C4-2B (cell line): Measurements from ENCODE around the gene RIC8B.

Experiments used
- H3K27ac ChIP-seq: fragments of 450-650 bp; 2 replicates; pipeline ENCODE4 v1.5.1; 2017
- ZFX ChIP-seq: fragments of 450-650 bp; IDR thresholded peaks from 2 replicates; pipeline ENCODE4 v1.6.1; 2017
- TF ChIP-seq, protein P1 (sequence below): fragments of 450-650 bp; conservative IDR thresholded peaks from 2 replicates; pipeline ENCODE4 v1.5.1; 2017; ENCODE audit warnings: mild to moderate bottlenecking

RIC8B gene

DNA sequence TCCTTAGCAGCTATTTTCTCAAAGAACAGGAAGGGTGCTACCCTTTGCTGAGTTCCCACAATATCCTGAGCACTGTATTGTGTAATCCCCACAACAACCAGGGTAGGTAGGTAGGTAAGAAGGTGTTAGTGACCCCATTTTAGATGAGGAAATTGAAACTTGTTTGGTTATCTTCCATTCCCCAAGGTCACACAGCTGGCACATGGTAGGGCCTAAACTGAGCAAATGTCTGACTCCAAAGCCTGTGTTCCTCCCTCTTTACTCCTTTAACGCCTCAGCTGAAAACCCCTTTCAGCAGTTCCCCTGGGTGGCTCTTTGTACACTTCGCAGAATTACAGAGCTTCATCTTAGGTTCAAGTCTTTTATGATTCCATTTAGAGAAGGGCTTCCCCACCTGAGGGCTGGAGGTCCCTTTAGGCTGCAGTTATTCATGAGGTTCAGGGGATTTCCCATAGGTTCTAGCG, 26.5 kb upstream of the RIC8B start:
- no peak overlapping the region for H3K27ac ChIP-seq
- TF ChIP-seq ZFX = no peak
- TF ChIP-seq, protein P1, sequence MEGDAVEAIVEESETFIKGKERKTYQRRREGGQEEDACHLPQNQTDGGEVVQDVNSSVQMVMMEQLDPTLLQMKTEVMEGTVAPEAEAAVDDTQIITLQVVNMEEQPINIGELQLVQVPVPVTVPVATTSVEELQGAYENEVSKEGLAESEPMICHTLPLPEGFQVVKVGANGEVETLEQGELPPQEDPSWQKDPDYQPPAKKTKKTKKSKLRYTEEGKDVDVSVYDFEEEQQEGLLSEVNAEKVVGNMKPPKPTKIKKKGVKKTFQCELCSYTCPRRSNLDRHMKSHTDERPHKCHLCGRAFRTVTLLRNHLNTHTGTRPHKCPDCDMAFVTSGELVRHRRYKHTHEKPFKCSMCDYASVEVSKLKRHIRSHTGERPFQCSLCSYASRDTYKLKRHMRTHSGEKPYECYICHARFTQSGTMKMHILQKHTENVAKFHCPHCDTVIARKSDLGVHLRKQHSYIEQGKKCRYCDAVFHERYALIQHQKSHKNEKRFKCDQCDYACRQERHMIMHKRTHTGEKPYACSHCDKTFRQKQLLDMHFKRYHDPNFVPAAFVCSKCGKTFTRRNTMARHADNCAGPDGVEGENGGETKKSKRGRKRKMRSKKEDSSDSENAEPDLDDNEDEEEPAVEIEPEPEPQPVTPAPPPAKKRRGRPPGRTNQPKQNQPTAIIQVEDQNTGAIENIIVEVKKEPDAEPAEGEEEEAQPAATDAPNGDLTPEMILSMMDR = no peak

DNA sequence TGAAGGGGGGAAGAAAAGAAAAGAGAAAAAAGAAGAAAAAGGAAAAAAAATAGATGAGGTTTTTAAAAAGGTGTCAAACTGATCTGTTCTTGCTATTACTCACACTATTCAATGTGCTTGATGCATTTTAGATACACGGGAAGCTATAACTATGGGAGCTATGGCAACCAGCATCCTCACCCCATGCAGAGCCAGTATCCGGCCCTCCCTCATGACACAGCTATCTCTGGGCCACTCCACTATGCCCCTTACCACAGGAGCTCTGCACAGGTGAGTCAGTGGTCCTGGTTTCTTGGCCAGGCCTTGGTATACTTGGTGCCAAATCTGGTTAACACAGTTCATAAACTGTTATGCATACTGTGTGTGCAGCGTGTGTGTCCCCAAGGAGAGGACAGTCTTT, 24.0 kb upstream of the RIC8B start:
- TF ChIP-seq ZFX = no peak
- TF ChIP-seq, protein P1 = no peak
- H3K27ac ChIP-seq = no peak overlapping the region

DNA sequence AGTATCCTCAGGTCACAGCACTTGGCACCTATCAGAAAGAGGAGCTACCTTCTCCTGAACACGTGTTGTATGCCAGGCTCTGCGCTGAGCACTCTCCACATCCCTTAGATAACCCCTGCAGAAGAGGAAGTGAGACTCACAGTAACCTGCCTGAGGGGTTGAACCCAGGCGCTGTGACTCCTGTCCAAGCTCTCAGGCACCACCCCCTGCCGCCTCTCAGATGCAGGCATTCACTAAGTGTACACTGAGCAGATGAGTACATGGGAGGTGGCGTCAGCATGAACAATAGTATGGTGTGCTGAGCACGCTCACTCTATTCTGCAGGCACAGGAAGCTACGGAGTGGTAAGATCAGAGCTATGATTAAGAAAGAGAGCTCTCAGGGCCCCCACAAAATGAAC, 21.0 kb upstream of the RIC8B start:
- no peak for TF ChIP-seq ZFX
- TF ChIP-seq, protein P1 = no peak
- H3K27ac ChIP-seq = no peak overlapping the region

DNA sequence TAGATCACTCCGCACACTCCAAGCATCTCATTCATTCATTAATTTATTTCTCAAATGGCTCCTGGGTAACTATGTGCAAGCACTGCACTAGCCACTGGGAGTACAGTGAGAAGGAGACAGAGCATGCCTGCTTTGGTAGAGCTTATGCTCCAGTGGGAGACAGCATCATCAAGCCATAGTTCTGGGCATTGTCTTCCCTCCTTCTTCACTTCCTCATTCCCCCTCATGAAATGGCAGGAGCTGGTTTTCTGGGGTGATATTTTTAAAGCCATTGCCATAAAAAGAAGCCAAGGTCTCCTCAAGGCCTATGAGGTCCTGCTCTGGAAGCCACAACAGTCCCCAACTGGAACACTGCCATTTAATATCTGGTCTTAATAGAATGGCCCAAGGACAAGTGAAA, 20.2 kb upstream of the RIC8B start:
- no peak overlapping the region for H3K27ac ChIP-seq
- TF ChIP-seq ZFX = no peak
- TF ChIP-seq, protein P1 = no peak

DNA sequence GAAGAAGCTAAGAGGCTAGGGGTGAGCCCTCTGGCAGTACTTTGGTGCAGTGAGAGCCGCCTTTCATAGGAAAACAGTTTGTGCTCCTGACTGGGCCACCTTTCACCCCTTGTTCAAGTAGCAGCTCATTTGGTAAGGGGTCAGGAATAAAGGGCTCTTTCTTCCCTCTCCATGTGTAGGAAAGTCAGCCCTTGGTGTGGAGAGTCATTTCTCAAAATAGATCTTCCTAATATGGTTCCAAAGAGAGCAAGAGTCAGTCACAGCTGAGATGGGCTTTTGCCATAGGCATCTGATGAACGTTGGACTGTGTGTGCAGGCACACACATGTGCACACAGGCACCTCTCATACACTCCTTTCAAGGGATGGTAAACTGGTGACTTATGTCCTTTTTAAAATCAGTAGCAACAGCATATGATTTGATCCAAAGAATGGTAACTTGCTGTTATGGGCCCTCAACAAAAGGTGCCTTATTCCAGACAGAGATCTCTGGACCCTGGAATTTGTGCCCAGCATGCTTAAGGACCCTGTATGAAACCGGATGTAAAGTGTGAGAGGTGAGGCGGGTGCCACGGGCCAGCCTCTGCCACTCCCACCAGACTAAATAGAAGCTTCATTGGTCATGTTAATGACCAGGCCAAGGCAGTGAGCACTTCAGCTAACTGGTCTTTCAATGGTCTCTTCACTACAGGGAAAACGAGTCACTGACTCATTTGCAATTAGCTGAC, 16.7 kb upstream of the RIC8B start:
- TF ChIP-seq, protein P1 = no peak
- TF ChIP-seq ZFX = no peak
- H3K27ac ChIP-seq = no peak overlapping the region

DNA sequence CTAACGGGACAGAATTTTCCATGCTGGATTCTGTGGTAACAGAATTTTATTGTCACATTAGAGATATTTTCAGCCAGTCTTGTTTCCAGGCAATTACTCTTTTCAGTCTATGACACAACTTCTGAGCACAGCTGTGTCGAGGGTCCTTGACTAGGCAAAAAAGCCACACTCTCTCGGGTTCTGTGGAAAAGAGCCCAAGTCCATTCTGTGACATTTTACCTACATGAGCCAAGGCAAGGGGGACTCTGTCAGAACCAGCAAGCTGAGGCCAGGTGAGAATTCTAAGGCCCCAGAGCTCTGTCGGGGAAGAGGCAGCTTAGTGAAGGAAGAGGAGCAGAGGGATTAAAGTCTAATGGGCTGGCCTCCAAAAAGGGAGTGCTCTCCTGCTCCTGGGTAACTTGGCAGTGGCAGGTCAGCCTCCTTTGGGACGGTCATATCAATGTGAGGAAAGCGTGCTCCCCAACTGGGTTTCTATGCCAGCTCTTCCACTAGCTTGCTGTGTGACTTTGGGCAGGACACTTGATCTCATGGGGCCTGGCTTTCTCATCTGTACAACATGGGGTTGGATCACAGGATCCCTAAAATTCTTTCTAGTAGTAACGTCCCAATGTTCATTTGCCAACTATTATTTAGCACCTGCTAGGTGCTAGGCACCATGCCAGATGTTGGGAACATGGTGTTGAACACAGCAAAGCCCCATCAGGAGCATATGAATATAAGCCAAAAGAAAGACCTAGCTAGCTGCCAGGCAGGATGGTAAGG, 16.0 kb upstream of the RIC8B start:
- no peak for TF ChIP-seq ZFX
- TF ChIP-seq, protein P1 = no peak
- H3K27ac ChIP-seq = no peak overlapping the region

DNA sequence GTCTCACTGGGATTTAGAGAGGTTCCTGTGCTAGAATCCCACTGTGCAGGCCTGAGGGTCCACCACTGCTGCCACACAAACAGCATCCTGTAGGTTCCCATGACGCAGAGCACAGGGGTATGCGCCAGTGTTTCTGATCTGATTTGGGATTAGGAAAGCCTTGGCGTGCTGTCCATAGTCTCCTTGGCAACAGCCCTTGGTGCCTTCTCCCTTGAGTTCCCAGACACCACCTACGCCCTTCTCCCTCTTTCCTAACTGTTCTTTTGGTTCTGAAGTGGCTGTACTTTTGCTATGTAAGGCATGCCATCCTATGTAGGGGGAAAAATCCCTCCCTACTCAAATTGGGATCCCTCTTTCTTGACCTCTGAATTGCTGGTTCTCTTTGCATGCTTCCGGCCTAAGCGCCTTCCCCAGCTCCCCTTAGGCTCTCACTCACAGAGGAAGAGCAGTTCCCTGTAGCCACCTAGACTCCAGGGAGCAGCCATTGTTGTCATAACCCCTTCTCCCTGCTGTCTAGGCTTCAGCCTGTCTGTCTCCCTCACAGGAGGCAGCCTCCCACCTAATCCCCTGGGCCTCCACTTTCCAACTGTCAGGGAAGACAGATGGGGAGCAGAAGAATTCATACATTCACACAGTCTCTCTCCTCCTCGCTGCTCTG, 14.8 kb upstream of the RIC8B start:
- no peak overlapping the region for H3K27ac ChIP-seq
- TF ChIP-seq, protein P1 = no peak
- TF ChIP-seq ZFX = no peak
